ENCODE data around the gene SSBP3. TPM values are rescaled to one million over a fixed set of nuclear protein-coding genes. Genes with fewer than 3 reads are reported as not detected.
A peak's percentile ranks its signal among the peaks of the same experiment; 100 is the strongest.

The SSBP3 gene
- total and polyA plus RNA-seq, 4 donors: 43.7 to 83.4 (median 65.8) TPM

DNA sequence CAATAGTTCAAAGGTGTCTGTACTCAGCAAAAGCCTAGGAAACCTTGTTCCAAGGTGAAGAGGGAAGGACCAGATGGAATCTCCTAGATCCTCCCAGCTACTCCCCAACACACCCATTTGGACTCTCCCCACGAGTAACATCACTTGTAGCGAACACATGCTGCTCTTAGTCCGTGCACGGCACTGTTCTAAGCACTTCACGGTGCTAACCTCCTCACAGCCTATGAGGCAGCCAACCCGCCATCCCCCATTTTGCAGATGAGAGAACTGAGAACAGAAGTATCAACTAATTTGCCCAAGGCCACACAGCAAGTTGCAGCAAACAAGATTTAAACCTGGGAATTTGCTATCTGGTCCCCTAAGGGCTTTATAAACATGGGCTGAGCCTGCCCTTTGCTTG, 182.0 kb downstream of the SSBP3 start:
- Histone ChIP-seq H3K4me1 (ENCODE audit: control insufficient read depth in 1 of 2, insufficient read depth in 2 of 2, low read length in 2 of 2) (no peaks in the 10 kb centered on the region), H3K27me3 (ENCODE audit: control insufficient read depth in 1 of 2, insufficient read depth in 2 of 2, low read length in 1 of 2) (no peaks in the 10 kb centered on the region), H3K27ac (ENCODE audit: low read depth in 1 of 2, low read length in 2 of 2) (no peak overlapping the region), H3K4me3 (ENCODE audit: low read length in 2 of 2) (no peak overlapping the region), H3K36me3 (ENCODE audit: control insufficient read depth in 1 of 2, insufficient read depth in 2 of 2, low read length in 1 of 2) (peaks cover 0 to 2% of the 10 kb centered on the region in 2 donors), H3K9me3 (ENCODE audit: control insufficient read depth, low read length) (no peaks in the 10 kb centered on the region)
- WGBS, 2 donors: 85 to 97% methylated on average over 6 of the region's 6 CpGs
- no peak for DNase-seq
- no peak for ATAC-seq (ENCODE audit: low FRiP score)
- intact Hi-C loops (cut with DNase I): no loop called here

DNA sequence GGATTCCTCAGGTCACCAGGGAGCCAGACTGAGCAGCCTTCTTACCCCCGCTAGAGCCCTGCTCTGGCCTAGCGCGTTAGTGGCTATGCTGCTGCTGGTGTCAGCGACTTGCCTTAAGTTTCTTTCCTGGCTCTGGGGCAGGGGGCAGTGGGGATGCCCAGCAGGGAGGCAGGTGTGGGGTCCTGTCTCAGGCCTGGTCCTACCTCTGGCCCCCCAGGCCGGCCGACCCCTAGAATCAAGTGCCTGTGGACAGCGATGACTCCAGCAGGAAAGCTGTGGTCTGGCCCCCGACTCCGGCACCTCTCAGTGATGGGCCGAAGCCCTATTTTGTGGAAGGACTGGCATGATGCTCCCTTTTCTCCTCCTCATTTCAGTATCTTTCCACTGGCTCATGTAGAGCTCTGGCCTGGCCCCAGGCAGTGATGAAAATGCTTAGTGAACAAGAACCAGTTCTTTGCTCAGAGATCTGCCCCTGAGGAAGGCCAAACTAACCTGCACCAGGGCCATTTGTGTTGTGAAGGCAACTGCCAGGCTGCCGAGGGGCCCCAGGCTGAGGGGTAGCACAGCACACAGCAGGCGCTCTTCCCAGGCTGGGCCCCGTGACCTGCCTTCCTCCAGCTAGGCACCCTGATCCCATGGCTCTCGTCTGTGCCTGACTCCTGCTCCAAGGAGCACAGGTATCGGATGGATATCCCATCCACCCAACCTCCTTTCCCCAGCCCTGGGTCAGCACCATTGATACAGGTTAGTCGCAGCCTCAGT, 182.6 kb downstream of the SSBP3 start:
- no peaks in the 10 kb centered on the region for H3K9me3 ChIP-seq (ENCODE audit: control insufficient read depth, low read length)
- no peaks in the 10 kb centered on the region for H3K27me3 ChIP-seq (ENCODE audit: control insufficient read depth in 1 of 2, insufficient read depth in 2 of 2, low read length in 1 of 2)
- intact Hi-C loops (cut with DNase I): no loop called here
- no peak for ATAC-seq (ENCODE audit: low FRiP score)
- H3K36me3 ChIP-seq (ENCODE audit: control insufficient read depth in 1 of 2, insufficient read depth in 2 of 2, low read length in 1 of 2): peaks cover 0 to 2% of the 10 kb centered on the region in 2 donors
- no peaks in the 10 kb centered on the region for H3K4me1 ChIP-seq (ENCODE audit: control insufficient read depth in 1 of 2, insufficient read depth in 2 of 2, low read length in 2 of 2)
- no peak for DNase-seq
- H3K27ac ChIP-seq (ENCODE audit: low read depth in 1 of 2, low read length in 2 of 2): no peak overlapping the region
- 91 to 93% methylated on average over 16 of the region's 16 CpGs for WGBS, 2 donors
- H3K4me3 ChIP-seq (ENCODE audit: low read length in 2 of 2): no peak overlapping the region

DNA sequence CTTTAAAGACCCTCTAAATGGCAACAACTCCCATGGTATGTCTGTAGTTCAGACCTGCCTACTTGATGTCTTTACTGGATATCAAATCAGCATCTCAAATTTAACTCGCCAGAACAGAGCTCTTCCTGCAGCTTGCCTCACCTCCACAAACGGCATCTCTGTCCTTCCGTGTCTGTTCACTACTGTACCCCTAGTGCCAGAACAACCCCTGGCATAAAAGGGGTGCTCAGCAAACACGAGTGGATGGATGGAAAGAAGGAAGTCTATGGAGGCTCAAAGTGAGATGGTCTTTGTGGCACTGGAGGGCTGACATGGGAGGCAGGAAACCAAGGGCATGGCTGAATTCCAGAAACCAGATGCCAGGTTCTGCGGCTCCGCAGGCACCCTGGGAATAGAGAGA, 183.5 kb downstream of the SSBP3 start:
- Histone ChIP-seq H3K9me3 (ENCODE audit: control insufficient read depth, low read length) (no peaks in the 10 kb centered on the region), H3K36me3 (ENCODE audit: control insufficient read depth in 1 of 2, insufficient read depth in 2 of 2, low read length in 1 of 2) (no peaks in the 10 kb centered on the region), H3K4me1 (ENCODE audit: control insufficient read depth in 1 of 2, insufficient read depth in 2 of 2, low read length in 2 of 2) (no peaks in the 10 kb centered on the region), H3K27me3 (ENCODE audit: control insufficient read depth in 1 of 2, insufficient read depth in 2 of 2, low read length in 1 of 2) (no peaks in the 10 kb centered on the region), H3K4me3 (ENCODE audit: low read length in 2 of 2) (no peak overlapping the region), H3K27ac (ENCODE audit: low read depth in 1 of 2, low read length in 2 of 2) (no peak overlapping the region)
- 51 to 63% methylated on average over 6 of the region's 6 CpGs for WGBS, 2 donors
- no peak for ATAC-seq (ENCODE audit: low FRiP score)
- intact Hi-C loops (cut with DNase I): no loop called here
- no peak for DNase-seq

DNA sequence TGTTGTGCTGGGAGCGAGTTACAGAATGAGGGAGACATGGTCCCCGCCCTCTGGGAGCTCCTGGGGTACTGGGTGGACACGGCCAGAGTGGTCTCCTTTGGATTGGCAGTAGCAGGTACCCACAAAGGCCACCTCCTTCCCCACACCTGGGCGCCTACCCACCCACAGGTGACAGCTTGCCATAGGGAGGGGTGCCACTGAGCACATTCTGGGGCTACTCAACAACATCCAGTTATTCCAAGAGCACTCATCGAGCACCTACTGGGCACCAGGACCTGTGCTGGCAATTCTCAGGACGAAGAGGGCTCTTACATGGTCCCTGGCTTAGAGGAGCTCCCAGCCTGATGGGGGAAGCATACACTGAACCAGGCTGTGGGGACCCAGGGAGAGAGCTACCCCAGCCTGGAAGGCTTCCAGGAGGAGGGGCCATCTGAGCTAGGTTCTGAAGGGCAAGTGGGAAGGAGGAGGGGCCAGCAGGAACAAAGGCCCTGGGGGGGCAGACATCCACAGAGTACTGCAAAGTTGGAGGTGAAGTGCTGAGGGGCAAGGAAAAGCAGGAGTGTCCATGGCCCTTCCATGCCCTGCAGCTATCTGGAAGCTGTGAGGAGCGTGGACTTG, 184.2 kb downstream of the SSBP3 start:
- no peaks in the 10 kb centered on the region for H3K4me1 ChIP-seq (ENCODE audit: control insufficient read depth in 1 of 2, insufficient read depth in 2 of 2, low read length in 2 of 2)
- no peak overlapping the region for H3K27ac ChIP-seq (ENCODE audit: low read depth in 1 of 2, low read length in 2 of 2)
- no peaks in the 10 kb centered on the region for H3K9me3 ChIP-seq (ENCODE audit: control insufficient read depth, low read length)
- peaks cover 0 to 2% of the 10 kb centered on the region in 2 donors for H3K36me3 ChIP-seq (ENCODE audit: control insufficient read depth in 1 of 2, insufficient read depth in 2 of 2, low read length in 1 of 2)
- H3K4me3 ChIP-seq (ENCODE audit: low read length in 2 of 2): no peak overlapping the region
- 93 to 96% methylated on average over 7 of the region's 7 CpGs for WGBS, 2 donors
- intact Hi-C loops (cut with DNase I): no loop called here
- DNase-seq: no peak
- no peaks in the 10 kb centered on the region for H3K27me3 ChIP-seq (ENCODE audit: control insufficient read depth in 1 of 2, insufficient read depth in 2 of 2, low read length in 1 of 2)
- ATAC-seq (ENCODE audit: low FRiP score): no peak

DNA sequence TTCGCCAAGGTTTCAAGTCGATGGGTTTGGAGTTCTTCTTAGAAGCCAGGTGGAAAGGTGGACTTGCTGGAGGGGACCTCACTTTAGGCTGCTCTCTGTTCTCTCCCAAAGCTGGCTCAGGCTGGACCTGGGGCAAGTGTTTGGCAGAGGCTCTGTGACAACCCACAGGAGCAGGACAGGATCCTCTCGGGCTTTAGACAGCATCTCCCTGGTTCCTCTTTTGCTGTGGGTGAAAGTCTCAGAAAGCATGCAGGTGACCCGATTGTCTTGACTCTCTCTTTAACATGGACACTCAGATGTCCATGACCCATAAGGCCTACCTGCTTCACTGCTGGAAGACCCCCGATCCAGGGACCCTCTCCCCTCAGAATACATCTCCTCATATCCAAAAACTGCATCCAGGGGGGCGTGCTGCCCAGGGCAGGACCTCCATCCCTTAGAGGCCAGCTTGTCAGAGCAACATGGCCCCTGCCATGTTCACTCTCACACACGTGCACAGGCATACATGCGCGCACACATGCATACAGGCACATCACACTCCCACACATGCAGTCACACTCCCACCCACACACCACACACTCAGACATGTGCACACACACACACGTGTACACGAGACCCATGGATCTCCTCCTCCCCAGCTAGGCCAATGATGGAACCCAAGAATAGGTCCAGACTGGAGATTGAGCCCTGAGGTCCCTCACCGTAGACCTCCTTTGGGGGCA, 184.9 kb downstream of the SSBP3 start:
- WGBS, 2 donors: 87 to 89% methylated on average over 12 of the region's 12 CpGs
- Histone ChIP-seq H3K27me3 (ENCODE audit: control insufficient read depth in 1 of 2, insufficient read depth in 2 of 2, low read length in 1 of 2) (no peaks in the 10 kb centered on the region), H3K4me3 (ENCODE audit: low read length in 2 of 2) (no peak overlapping the region), H3K9me3 (ENCODE audit: control insufficient read depth, low read length) (no peaks in the 10 kb centered on the region), H3K36me3 (ENCODE audit: control insufficient read depth in 1 of 2, insufficient read depth in 2 of 2, low read length in 1 of 2) (peaks cover 0 to 4% of the 10 kb centered on the region in 2 donors), H3K27ac (ENCODE audit: low read depth in 1 of 2, low read length in 2 of 2) (no peak overlapping the region), H3K4me1 (ENCODE audit: control insufficient read depth in 1 of 2, insufficient read depth in 2 of 2, low read length in 2 of 2) (no peaks in the 10 kb centered on the region)
- ATAC-seq (ENCODE audit: low FRiP score) (no peak), DNase-seq (no peak)
- intact Hi-C loops (cut with DNase I): no loop called here

DNA sequence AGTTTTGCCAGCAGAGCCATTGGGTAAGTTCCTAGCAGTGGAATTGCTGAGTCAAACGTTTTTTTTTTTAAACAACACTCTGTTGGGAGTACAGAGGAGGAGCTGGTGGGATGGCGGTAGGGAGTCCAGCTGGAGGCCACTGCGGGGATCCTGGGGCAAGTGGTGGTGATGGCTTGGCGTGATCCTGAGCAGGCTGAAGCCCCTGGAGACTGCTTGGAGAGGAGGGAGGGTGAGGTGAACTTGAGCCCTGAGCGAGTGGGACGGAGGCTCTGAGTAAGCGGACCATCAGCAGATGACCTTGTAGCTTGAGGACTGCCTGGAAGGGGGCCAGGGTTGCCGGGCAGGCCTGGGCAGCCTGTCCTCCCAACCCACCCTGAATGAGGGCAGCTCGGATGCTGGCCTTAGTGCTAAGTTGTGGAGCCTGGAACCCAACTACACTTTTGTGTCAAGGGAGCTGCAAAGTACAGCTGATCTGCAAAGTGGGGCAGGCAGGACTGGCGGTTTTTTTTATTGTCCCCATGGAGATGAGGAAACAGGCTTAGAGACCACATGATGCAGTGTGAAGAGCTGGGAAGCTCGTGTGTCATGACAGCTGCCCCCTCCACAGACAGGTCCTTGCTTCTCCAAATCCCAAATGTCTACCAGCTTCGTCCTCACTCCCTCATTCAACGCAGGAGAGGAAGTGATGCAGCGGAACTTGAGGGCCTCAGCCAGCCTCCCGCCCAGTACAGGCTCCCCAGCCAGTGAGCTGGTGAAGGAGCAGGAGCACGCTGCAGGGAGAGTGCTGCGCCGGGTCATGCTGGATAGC, 186.0 kb downstream of the SSBP3 start:
- 38 to 39% methylated on average over 18 of the region's 18 CpGs for WGBS, 2 donors
- Histone ChIP-seq H3K4me3 (ENCODE audit: low read length in 2 of 2) (no peak overlapping the region), H3K4me1 (ENCODE audit: control insufficient read depth in 1 of 2, insufficient read depth in 2 of 2, low read length in 2 of 2) (no peaks in the 10 kb centered on the region), H3K27me3 (ENCODE audit: control insufficient read depth in 1 of 2, insufficient read depth in 2 of 2, low read length in 1 of 2) (no peaks in the 10 kb centered on the region), H3K9me3 (ENCODE audit: control insufficient read depth, low read length) (no peaks in the 10 kb centered on the region), H3K36me3 (ENCODE audit: control insufficient read depth in 1 of 2, insufficient read depth in 2 of 2, low read length in 1 of 2) (peaks cover 0 to 6% of the 10 kb centered on the region in 2 donors), H3K27ac (ENCODE audit: low read depth in 1 of 2, low read length in 2 of 2) (peak overlapping the region in 1 of 2 donors; percentile 35)
- intact Hi-C loops (cut with DNase I): no loop called here
- DNase-seq (peak; percentile 74 to 88), ATAC-seq (ENCODE audit: low FRiP score) (peak; percentile 61)

DNA sequence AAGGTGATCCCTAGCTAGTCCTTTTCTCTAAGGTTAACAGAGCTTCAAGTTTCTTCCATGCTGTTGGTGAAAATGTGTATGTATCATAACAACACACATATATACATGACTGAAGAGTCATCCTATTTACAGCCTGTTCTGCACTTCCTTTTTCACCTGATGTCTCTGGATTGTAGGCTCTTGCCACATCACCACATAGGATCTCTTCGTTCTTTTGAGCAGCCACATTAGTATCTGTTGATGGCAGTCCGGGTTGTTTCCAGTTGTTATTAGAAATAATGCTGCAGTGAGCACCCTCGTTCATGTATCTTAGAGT, 186.5 kb downstream of the SSBP3 start:
- H3K4me3 ChIP-seq (ENCODE audit: low read length in 2 of 2): no peak overlapping the region
- H3K9me3 ChIP-seq (ENCODE audit: control insufficient read depth, low read length): no peaks in the 10 kb centered on the region
- ATAC-seq (ENCODE audit: low FRiP score) (no peak), DNase-seq (no peak)
- H3K27me3 ChIP-seq (ENCODE audit: control insufficient read depth in 1 of 2, insufficient read depth in 2 of 2, low read length in 1 of 2): no peaks in the 10 kb centered on the region
- intact Hi-C loops (cut with DNase I): no loop called here
- H3K4me1 ChIP-seq (ENCODE audit: control insufficient read depth in 1 of 2, insufficient read depth in 2 of 2, low read length in 2 of 2): no peaks in the 10 kb centered on the region
- H3K27ac ChIP-seq (ENCODE audit: low read depth in 1 of 2, low read length in 2 of 2): peak overlapping the region in 1 of 2 donors; percentile 14
- H3K36me3 ChIP-seq (ENCODE audit: control insufficient read depth in 1 of 2, insufficient read depth in 2 of 2, low read length in 1 of 2): peaks cover 0 to 6% of the 10 kb centered on the region in 2 donors
- WGBS, 2 donors: 35 to 41% methylated on average over 3 of the region's 3 CpGs

DNA sequence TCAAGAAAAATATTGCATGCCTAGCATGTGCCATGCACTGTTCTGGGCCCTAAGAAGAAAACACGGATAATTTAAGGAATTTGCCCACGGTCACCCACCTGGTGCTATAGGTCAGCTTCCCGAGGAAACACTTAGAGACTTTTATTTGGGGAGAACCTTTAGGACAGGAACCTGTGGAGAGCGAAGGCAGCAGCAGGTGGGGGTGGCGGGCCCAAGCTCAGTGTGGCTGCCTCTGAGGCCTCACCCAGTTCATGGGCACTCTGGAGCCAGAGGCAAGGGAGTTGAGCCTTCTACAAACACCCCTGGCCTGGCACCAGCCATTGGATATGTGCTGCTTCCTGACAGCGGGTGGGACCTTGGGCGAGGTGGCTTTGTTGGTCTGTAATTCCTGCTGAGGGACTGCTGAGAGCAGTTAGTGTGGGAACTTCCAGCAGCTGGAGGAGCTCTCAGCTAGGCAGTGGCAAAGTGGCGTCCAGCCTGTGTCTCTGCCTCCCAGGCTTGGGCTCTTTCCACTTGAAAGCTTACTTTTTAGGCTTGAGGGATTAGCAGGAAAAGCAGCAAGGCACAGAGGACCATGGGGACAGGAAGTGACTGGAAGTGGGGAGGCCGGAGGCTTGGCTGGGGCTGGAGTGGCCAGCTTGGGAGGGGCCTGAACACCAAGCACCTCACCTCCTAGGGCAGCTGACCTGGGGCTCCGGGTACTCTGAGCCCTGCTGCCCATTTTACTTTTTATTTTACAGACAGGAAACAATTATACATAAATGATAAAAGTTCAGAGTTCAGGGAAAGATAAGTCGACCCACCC, 187.1 kb downstream of the SSBP3 start:
- intact Hi-C loops (cut with DNase I): no loop called here
- H3K4me3 ChIP-seq (ENCODE audit: low read length in 2 of 2): no peak overlapping the region
- no peak for ATAC-seq (ENCODE audit: low FRiP score)
- H3K27me3 ChIP-seq (ENCODE audit: control insufficient read depth in 1 of 2, insufficient read depth in 2 of 2, low read length in 1 of 2): no peaks in the 10 kb centered on the region
- H3K27ac ChIP-seq (ENCODE audit: low read depth in 1 of 2, low read length in 2 of 2): peak overlapping the region in 1 of 2 donors; percentile 38
- no peaks in the 10 kb centered on the region for H3K9me3 ChIP-seq (ENCODE audit: control insufficient read depth, low read length)
- 62 to 66% methylated on average over 11 of the region's 11 CpGs for WGBS, 2 donors
- DNase-seq: no peak
- H3K4me1 ChIP-seq (ENCODE audit: control insufficient read depth in 1 of 2, insufficient read depth in 2 of 2, low read length in 2 of 2): no peaks in the 10 kb centered on the region
- peaks cover 0 to 9% of the 10 kb centered on the region in 2 donors for H3K36me3 ChIP-seq (ENCODE audit: control insufficient read depth in 1 of 2, insufficient read depth in 2 of 2, low read length in 1 of 2)

All from aorta (tissue), 5 donors.